Activated T-helper 2 cell treated with anti-CD3 and anti-CD28 coated beads, Interferon-gamma antibody, Interleukin-2, Interleukin-4, amounts not matched to agents 10 μg/mL and 5 μg/mL and 100 μg/mL, durations not matched to agents 14 hours and 24 hours and 36 hours (primary cell): Measurements from ENCODE around the gene KAZN. TPM values are rescaled to one million over a fixed set of nuclear protein-coding genes. Genes with fewer than 3 reads are reported as not detected.

ENCODE experiments used
- DNase-seq: peaks from one replicate; pipeline ENCODE4 v3.0.0; 2021; ENCODE audit warnings: low spot score
- H3K27ac Mint-ChIP-seq: one replicate; pipeline ENCODE4 v1.8.0; 2021; ENCODE audit warnings: mixed read lengths
- H3K27me3 Mint-ChIP-seq: one replicate; pipeline ENCODE4 v1.8.0; 2021; ENCODE audit warnings: low read depth, mixed read lengths
- H3K36me3 Mint-ChIP-seq: one replicate; pipeline ENCODE4 v1.8.0; 2021; ENCODE audit warnings: low read depth, mixed read lengths
- H3K4me1 Mint-ChIP-seq: one replicate; pipeline ENCODE4 v1.8.0; 2021; ENCODE audit warnings: low read depth, mixed read lengths
- H3K4me3 Mint-ChIP-seq: one replicate; pipeline ENCODE4 v1.8.0; 2021; ENCODE audit warnings: low read depth, mild to moderate bottlenecking, moderate library complexity, mixed read lengths
- H3K9me3 Mint-ChIP-seq: one replicate; pipeline ENCODE4 v1.8.0; 2021; ENCODE audit warnings: mixed read lengths
- intact Hi-C: fragments of 100-400 bp; cut with micrococcal nuclease; formaldehyde crosslinking; loops from one replicate; pipeline ENCODE4 v1.15.1; 2023
- total RNA-seq: library from RNA; stranded (reverse); gene quantifications from 2 replicates; pipeline ENCODE4 v1.2.3, GENCODE V29; 2022

Gene KAZN
- total RNA-seq, 1 donor from 2014 or later = 0.68 TPM

DNA sequence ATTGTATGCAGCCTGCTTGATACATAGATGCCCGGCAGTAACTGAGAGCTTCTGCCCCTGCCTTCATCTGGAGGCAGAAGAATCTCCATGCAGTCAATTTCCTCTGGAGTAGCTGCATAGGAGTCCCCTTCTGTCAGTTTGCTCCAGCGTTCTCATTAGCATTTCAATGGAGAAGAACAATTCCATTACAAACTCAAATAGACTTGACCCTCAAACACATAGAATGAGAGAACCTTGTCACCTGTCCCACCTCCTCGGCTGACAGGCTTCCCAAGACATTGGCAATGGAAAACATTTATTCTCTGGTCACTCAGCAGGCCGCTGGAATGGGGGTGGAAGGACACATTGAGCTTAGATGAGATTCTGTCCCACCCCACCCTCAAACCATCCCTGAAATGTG is 509.4 kb downstream of the KAZN start:
- Mint-ChIP-seq H3K4me3 (no peak overlapping the region), H3K9me3 (no peaks in the 10 kb centered on the region), H3K27me3 (peaks cover 6% of the 10 kb centered on the region), H3K27ac (no peak overlapping the region), H3K4me1 (peaks cover 8% of the 10 kb centered on the region), H3K36me3 (no peaks in the 10 kb centered on the region)
- DNase-seq = no peak
- intact Hi-C loops = no loop called here

DNA sequence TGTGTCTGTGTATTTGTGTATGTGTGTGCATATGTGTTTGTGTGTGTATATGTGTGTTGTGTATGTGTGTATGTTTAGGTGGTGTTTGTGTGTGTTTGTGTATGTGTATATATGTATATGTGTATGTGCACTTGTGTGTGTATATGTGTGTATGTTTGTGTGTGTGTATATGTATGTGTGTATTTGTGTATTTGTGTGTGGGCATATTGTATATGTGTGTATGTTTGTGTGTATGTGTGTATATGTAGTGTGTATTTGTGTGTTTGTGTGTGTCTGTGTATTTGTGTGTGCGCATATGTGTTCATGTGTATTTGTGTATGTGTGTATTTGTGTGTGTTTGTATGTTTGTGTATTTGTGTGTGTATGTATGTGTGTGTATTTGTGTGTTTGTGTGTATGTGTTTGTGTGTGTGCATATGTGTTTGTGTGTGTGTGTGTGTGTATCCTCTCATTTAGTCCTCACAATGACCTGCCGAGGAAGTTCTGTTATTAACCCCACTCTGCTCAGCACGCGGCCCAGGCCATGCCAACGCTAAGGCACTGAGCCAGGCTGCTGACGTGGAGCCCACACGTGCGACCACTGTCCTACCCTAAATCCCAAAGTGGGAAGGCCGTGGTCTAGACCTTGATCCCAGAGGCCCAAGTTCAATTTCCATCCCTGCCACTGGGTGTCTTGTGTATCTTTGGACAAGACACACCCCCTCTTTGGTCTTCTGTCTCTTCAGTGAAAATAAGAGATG is 511.8 kb downstream of the KAZN start:
- Mint-ChIP-seq H3K27me3 (peaks cover 3% of the 10 kb centered on the region), H3K9me3 (no peaks in the 10 kb centered on the region), H3K36me3 (no peaks in the 10 kb centered on the region), H3K4me1 (peaks cover 8% of the 10 kb centered on the region), H3K27ac (no peak overlapping the region), H3K4me3 (no peak overlapping the region)
- no peak for DNase-seq
- intact Hi-C loops = no loop called here

DNA sequence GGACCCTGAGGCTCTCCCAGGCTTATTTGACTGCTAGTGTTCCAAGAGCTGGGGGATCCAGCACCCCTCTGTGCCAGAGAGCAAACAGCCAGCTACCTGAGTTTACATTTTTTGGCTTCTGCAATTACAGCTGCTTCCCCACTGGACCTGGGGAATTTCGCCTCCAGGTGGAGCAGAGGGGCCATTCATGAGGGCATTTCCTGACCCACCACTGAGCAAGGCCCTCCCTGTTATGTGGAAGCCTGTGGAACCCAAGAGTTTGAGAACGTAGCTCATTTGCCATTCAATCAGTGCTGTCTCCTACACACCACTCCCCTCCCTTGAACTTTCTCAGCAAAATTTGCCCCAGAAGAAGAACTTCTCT is 512.4 kb downstream of the KAZN start:
- no peak for DNase-seq
- Mint-ChIP-seq H3K27me3 (peaks cover 3% of the 10 kb centered on the region), H3K9me3 (no peaks in the 10 kb centered on the region), H3K4me3 (no peak overlapping the region), H3K27ac (no peak overlapping the region), H3K4me1 (peaks cover 8% of the 10 kb centered on the region), H3K36me3 (no peaks in the 10 kb centered on the region)
- intact Hi-C loops = no loop called here

DNA sequence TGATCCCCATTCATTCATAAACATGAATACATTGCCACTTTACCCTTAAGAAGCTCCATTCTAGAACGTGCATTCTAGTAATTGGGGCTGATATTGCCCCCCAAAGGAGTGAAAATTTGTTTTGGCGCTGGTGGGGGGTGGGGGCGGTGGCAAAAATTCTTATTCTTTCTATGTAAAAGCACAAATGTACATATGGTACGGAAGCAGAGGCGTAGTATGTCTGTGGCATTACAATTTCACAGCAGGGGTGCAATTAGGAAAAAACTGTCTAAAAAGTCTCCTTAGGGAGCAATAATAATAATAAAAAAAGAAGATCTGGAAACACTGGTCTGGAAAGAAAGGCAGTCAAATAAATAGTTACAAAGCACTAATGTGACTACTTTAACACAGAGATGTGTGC is 514.7 kb downstream of the KAZN start:
- DNase-seq = no peak
- peaks cover 8% of the 10 kb centered on the region for H3K4me1 Mint-ChIP-seq

DNA sequence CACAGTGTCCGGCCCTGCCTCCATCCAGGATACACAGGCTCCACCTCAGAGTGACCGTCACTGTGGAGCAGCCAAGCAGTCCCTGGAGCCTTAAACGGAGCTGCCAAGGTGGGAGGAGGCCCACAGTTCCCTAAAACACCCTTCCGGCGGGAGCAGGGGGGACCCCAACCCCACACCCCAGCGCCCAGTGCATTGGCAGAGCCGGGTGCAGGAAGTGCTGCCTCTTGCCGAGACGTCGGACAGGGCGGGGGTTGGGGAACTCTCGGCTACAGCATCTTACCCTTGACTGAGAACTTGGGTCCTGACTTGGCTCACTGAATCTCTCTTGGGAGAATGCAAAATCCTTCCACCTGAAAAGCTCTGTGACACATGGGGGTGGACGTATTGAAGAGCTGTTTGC is 516.4 kb downstream of the KAZN start:
- no peaks in the 10 kb centered on the region for H3K27me3 Mint-ChIP-seq
- intact Hi-C loops = no loop called here
- H3K27ac Mint-ChIP-seq = no peak overlapping the region
- H3K9me3 Mint-ChIP-seq = no peaks in the 10 kb centered on the region
- no peaks in the 10 kb centered on the region for H3K36me3 Mint-ChIP-seq
- H3K4me1 Mint-ChIP-seq = peaks cover 8% of the 10 kb centered on the region
- no peak for DNase-seq
- H3K4me3 Mint-ChIP-seq = no peak overlapping the region

More for the DNA sequence above, 514.7 kb downstream of the KAZN start:
- Mint-ChIP-seq H3K4me3 (no peak overlapping the region), H3K27me3 (no peaks in the 10 kb centered on the region), H3K27ac (no peak overlapping the region), H3K9me3 (no peaks in the 10 kb centered on the region), H3K36me3 (no peaks in the 10 kb centered on the region)
- intact Hi-C loops = no loop called here

DNA sequence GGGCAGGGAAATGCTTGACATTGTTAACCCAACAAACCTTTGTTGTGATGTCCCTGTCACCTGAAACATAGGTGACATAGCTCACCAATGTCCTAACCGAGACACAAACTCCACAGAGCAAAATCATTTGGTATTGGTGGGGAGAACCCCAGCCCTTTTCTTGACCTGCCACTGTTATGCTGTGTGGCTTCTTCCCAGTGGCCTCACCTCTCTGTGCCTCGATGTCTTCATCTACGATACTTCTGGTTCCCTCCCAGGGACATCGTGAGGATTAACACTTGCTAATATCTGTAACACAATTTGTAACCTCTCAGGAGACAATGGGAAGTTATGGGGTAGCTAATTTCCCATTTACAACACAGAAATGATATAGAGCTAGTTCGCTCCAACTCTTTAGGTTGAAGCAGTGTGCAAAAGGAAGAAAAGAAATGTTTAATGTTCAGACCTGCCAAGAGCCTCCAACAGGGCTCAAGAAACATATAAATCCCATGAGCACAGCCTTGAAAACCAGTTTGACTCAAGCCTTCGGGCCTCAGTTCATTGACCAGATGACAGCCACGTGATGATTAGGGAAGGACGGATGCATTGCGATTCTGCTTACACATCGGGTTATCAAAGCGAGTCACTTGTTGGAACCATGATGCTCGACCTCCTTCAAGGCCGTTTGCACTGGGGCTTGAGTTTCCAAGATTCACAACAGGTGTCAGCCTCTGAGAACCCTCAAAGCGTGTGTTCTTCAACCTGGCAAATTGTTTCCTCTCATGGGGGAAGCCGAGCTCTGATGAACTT is 517.3 kb downstream of the KAZN start:
- H3K27ac Mint-ChIP-seq = no peak overlapping the region
- H3K4me3 Mint-ChIP-seq = no peak overlapping the region
- H3K9me3 Mint-ChIP-seq = no peaks in the 10 kb centered on the region
- no peak for DNase-seq
- no peaks in the 10 kb centered on the region for H3K27me3 Mint-ChIP-seq
- no peaks in the 10 kb centered on the region for H3K36me3 Mint-ChIP-seq
- H3K4me1 Mint-ChIP-seq = peaks cover 8% of the 10 kb centered on the region
- intact Hi-C loops = no loop called here

DNA sequence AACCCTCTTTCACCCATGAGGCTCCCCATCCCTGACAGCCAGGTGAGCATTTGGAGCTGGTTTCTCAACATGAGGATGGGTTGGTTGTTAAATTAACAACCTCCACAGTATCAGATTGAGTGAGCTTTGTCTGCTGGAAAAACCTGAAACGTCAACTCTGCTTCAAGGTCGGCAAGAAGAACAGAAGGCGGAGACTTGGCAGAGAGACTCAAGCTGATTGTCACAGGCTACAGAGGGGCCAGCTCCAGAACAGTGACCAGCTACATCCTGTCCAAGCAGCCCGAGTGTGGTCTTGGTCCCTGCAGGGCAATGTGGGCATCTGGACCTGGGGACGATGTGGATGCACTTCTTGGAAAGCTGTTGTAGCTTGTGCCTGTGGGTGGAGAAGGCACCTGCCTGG is 518.5 kb downstream of the KAZN start:
- intact Hi-C loops = no loop called here
- Mint-ChIP-seq H3K27ac (no peak overlapping the region), H3K4me3 (no peak overlapping the region), H3K4me1 (peaks cover 7% of the 10 kb centered on the region), H3K9me3 (no peaks in the 10 kb centered on the region), H3K36me3 (no peaks in the 10 kb centered on the region), H3K27me3 (no peaks in the 10 kb centered on the region)
- no peak for DNase-seq

DNA sequence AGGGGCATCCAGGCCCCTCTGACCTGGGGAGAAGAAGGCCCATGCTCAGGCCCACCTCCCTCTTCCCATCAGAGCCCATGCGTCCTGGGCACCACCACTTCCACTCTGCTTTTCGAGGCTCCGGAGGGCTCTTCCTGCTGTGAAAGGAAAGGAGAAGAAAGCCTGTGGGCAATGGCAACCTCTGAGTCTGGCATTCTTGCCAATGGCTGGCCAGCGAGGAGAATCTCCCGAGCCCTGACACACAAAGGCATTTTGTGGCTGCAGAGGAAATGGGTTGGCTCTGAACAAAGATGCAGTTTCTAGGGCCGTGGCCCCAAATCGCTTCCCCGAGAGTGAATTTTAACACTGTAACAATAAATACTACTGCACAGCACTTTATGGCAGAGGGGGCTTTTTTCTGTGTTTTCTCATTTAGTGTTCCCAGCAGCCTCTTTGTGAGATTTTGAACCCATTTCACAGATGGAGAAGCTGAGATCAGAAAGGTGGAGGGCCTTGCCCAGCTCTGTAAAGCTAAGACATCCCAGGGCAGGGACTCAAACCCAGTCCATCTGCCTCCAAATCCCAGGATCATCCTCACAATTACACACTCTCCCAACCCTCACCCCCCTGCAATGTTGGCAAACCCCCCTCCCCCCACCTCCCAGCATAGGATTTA is 519.3 kb downstream of the KAZN start:
- no peaks in the 10 kb centered on the region for H3K9me3 Mint-ChIP-seq
- no peak overlapping the region for H3K4me3 Mint-ChIP-seq
- no peak overlapping the region for H3K27ac Mint-ChIP-seq
- intact Hi-C loops = no loop called here
- no peaks in the 10 kb centered on the region for H3K27me3 Mint-ChIP-seq
- DNase-seq = no peak
- no peaks in the 10 kb centered on the region for H3K36me3 Mint-ChIP-seq
- peaks cover 1% of the 10 kb centered on the region for H3K4me1 Mint-ChIP-seq

DNA sequence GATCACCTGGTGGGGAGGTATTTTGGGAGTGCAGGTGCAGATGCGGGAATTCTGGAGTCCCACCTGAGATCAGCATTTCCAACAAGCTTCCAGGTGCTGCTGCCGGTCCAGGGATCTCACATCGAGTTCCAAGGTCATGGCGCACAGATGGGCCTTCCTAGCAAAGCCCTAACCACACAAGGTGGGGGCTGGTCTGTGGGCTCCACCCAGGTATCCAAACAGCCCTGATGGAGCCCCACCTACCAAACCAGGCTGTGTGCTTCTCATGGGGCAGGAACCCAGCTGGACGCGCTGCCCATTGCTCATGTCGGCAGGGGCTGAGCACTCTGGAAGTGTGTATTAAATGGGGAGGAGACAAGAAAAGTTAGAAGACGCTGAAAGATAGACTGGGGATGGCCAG is 520.1 kb downstream of the KAZN start:
- Mint-ChIP-seq H3K4me1 (no peaks in the 10 kb centered on the region), H3K27ac (no peak overlapping the region), H3K27me3 (no peaks in the 10 kb centered on the region), H3K9me3 (no peaks in the 10 kb centered on the region), H3K4me3 (no peak overlapping the region), H3K36me3 (no peaks in the 10 kb centered on the region)
- intact Hi-C loops = no loop called here
- DNase-seq = no peak

DNA sequence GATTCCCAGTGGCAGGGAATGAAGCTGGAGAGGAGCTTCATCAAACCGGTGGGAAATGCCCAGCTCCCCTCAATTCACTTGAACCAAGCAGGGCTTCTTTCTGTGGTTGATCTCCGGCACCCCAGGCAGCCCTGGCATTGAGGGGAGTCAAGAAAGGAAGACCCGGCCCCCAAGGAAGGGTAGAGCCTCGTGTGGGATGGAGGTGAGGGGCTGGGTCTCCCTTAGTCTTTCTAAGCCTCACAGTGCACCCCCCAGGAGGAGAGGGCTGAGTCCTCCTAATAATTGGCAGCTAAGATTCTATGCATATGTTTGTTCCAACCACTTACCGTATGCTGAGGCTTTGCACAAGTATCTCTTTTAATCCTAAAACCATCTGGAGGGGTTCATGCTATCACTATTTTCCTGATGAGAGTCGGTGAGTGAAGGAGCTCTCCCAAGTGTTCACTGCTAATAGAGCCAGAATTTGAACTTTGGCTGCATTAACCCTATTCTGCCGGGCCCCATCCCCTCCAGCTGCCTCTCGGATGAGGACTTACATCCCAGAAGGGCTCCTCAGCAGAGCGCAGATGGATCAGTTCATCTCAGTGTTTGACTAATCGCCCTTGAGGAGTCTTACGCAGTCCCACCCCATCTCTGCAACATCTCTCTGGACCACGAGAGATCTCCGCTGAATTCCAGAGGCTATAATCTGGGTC is 521.9 kb downstream of the KAZN start:
- Mint-ChIP-seq H3K27ac (no peak overlapping the region), H3K4me1 (no peaks in the 10 kb centered on the region), H3K36me3 (no peaks in the 10 kb centered on the region), H3K27me3 (no peaks in the 10 kb centered on the region), H3K4me3 (no peak overlapping the region), H3K9me3 (no peaks in the 10 kb centered on the region)
- intact Hi-C loops = no loop called here
- DNase-seq = no peak

DNA sequence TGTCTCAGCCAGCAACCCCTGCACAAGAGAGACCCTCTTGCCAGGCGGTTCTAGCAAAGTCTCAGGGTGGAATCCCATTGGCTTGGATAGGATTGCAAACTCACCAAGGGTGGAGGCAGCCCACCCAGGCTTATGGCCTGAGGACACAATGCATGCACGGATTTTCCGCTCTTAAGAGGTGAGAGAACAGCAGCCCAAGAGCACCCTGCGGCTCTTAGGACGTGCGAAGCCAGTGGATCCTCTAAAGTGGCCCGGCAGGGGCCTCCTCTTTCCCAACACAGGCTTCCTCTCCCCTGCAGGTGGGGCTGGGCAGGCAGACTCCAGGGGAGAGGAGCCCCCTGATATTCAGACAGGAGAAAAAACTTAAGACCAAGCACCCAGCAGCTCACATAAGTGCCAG is 523.8 kb downstream of the KAZN start:
- Mint-ChIP-seq H3K4me3 (no peak overlapping the region), H3K9me3 (no peaks in the 10 kb centered on the region), H3K27ac (no peak overlapping the region), H3K27me3 (peaks cover 2% of the 10 kb centered on the region), H3K36me3 (no peaks in the 10 kb centered on the region), H3K4me1 (no peaks in the 10 kb centered on the region)
- intact Hi-C loops = no loop called here
- no peak for DNase-seq

DNA sequence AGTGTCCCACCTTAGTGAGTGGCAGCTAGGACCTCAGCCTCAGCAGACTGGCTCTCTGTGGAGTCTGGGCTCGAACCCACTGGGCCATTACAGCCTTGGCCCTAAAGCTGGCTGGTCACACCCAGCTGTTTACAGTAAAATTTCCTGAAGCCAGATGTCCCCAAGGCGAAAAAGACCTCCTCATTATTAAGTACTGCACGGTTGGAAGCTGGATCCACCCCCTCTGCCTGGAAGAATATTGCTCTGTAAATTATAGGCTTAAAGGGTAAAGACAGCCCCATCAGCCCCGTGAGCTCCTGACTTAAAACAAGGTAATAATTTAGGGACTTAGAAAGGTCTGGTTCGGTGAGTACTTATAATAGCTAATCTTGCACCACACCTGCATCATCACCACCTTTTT is 524.8 kb downstream of the KAZN start:
- no peaks in the 10 kb centered on the region for H3K9me3 Mint-ChIP-seq
- no peaks in the 10 kb centered on the region for H3K4me1 Mint-ChIP-seq
- H3K27ac Mint-ChIP-seq = no peak overlapping the region
- DNase-seq = no peak
- intact Hi-C loops = no loop called here
- no peaks in the 10 kb centered on the region for H3K36me3 Mint-ChIP-seq
- peaks cover 2% of the 10 kb centered on the region for H3K27me3 Mint-ChIP-seq
- H3K4me3 Mint-ChIP-seq = no peak overlapping the region

DNA sequence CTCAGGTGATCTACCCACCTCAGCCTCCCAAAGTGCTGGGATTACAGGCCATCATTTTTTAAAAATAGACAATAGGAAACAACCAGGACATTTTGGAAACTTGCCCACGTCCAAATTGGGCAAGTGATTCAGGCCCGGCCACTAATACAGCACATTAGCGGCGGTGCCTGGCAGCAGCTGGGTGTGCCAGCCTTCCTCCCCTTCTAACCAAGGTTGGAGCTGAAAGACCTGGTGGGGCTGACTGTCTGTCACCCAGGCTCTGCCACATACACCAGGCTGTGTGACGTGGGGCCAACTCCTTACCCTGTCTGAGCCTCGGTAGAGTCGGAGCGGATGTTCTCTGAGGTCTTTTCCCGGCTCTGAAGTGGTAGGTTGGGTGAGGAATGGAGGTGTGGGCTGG is 525.4 kb downstream of the KAZN start:
- Mint-ChIP-seq H3K4me3 (no peak overlapping the region), H3K4me1 (no peaks in the 10 kb centered on the region), H3K27ac (no peak overlapping the region), H3K27me3 (peaks cover 2% of the 10 kb centered on the region), H3K36me3 (no peaks in the 10 kb centered on the region), H3K9me3 (no peaks in the 10 kb centered on the region)
- intact Hi-C loops = no loop called here
- DNase-seq = no peak
